Femur (tissue), 1 donor: ENCODE results near the gene ZBTB4.
"Not testable (repeated sequence)": the region's sequence is repeated elsewhere in the genome, so short reads cannot be mapped to it uniquely, and the experiment has no call there.

Experiments used
- DNase-seq: peaks from one replicate; pipeline ENCODE4 v3.0.0-alpha.2; 2017

Gene ZBTB4

DNA sequence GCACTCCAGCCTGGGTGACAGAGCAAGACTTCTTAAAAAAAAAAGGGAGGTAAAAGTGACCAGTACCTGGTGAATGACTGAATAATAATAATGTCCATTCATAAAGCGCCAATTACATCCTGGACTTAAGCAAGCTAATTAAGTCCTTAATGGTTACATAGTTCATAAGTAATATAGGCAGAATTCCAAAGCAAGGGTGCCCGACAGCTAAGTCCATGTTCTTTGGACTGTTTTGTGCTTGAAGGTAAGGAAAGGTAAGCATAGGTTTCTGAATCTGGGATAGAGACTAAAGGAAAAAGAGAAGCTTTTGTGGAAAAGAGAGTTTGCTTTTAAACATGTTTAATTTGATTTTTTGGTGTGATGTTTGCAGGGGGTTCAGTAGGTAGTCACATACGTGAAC lies 14.5 kb upstream of the ZBTB4 start:
- DNase-seq, result no peak

DNA sequence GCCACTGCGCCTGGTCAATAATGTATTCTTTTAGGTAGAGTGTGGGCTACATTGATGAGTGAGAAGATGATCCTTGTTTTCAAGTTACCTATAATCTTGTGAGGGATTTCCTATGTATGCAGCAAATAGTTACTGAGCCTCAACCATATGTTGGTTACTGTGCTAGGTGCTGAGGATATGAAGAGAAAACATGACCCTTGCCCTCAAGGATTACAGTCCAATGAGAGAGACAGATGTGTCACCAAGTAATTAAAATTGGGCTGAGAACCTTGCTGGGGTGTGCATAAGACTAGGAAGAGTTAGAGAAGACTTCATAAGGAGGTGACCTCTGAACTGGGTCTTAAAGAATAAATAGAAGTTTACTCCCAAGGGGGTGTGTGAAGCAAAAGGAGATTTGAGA lies 12.2 kb upstream of the ZBTB4 start:
- no peak for DNase-seq

DNA sequence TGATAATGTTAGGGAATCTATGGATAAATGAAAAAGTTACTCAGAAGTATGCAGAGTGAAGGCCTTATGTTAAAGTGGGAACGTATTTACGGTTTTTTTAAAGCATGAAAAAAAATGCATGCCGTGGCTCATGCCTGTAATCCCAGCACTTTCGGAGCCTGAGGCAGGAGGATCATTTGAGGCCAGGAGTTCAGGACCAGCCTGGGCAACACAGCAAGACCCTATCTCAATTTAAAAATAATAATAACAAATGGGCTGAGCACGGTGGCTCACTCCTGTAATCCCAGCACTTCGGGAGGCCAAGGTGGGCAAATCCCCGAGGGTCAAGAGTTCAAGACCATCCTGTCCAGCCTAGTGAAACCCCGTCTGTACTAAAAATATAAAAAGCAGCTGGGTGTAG lies 10.7 kb upstream of the ZBTB4 start:
- no peak for DNase-seq

DNA sequence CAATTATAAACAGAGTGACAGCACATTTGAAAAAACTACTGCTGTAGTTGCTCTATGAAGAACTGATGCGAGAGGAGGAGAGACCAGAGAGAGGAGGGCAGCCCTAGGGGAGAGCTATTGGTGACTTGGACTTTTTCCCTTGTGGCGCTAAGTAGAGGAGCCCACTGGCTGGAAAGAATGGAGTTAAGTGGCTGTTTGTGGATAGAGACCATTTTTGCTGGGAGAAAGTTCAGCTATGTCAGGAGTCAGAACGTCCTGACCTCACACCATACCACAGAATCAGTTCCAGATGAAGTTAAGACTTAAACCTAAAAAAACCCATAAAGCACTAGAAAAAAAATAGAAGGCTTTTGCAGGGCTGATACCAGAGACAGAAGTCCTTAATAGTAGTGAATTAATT lies 6.8 kb upstream of the ZBTB4 start:
- DNase-seq, result no peak

DNA sequence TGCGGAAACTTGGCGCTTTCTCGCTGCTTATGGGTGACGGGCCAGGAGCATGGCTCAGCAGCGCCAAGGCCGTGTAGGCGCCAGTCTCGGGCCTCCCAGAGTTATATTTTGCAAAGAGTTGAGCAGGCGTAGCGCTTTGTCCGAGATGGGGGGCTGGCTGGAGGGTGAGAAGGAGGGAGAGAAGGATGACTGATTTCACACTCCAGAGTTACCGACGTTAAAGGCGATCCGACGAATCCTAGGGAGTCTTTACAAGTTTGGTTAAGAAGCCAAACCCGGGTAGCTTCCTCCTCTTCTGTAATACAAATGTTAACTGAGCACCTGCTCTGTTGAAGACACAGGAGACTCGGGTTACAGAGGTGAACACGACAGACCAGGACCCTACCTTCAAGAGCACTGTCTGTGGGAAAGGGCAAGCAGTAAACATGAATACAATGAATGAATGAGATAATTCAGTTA lies 5.5 kb upstream of the ZBTB4 start:
- DNase-seq, result no peak

DNA sequence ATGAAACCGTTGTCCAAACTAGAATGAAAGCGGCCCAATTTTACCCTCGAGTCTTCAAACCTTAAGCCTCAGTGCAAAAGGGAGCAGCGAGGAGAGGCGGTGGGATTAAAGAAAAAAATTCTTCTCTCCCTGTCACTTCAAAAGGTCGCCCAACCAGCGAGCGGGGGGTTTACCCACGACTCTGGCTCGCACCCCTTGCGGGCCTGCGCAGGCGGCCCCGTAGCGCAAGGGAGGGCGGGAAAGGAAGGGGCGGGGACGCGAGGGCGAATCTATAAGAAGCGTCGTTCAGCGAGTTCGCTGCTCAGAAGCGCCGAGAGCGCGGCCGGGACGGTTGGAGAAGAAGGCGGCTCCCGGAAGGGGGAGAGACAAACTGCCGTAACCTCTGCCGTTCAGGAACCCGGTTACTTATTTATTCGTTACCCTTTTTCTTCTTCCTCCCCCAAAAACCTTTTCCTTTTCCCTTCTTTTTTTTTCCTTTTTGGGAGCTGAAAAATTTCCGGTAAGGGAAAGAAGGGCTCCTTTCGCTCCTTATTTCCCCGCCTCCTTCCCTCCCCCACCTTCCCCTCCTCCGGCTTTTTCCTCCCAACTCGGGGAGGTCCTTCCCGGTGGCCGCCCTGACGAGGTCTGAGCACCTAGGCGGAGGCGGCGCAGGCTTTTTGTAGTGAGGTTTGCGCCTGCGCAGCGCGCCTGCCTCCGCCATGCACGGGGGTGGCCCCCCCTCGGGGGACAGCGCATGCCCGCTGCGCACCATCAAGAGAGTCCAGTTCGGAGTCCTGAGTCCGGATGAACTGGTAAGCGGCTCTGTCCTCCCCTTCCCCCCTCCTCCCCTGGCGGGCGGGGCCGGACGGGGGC lies 4.9 kb upstream of the ZBTB4 start, which contains the start of gene POLR2A:
Gene POLR2A (plus strand): TSS at position 300 of the 852 bp plus-strand sequence.
- peak; percentile 99 for DNase-seq

DNA sequence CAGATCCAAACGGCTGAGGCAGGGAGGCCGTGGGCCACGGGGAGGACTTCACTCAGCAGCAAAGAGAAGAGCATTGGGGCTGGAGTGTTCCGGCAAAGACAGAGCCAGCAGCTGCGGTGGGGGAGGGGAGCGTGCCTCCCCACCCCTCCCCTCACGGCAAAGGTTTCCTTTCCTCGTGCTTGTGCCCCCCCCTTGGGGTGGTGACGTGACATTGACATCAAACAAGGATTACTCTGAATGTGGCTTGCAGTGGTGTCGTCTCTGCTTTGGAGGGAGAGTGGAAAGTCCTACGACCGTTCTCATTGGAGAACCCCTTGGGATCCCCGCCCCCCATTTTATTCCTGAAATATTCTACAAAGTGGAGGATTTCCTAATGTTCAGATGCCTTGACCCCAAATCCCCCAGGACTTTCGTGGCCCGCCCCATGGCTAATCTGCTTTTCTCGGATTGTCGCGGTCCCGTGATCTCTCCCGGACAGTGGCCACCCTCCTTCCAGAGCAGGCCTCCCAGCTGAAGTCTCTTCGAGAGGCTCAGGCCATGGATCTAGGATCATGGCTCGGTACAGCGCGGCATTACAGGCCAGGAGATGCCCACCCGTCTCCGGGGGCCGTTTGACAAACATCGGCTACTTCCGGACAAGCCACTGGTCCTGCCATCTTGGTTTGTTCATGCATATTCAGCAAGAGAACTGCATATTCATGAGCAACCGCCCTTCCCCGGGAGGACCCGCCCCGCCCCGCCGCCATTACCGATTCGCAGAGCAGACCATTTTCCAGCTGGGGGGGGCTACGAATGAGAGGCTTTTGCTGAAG lies 4.0 kb upstream of the ZBTB4 start:
- DNase-seq, result peak; percentile 96

DNA sequence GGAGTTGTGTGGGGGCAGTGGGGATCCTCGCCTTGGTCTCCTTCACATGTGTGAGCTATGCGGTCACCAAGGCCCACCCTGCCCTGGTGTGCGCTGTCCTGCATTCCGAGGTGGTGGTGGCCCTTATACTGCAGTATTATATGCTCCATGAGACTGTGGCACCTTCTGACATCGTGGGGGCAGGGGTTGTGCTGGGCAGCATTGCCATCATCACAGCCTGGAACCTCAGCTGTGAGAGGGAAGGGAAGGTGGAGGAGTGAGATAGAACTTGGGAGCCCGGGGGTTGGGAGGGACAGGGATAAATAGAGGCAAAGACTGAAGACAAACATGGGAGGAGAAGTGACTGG lies 3.3 kb upstream of the ZBTB4 start:
- not testable (repeated sequence) for DNase-seq

DNA sequence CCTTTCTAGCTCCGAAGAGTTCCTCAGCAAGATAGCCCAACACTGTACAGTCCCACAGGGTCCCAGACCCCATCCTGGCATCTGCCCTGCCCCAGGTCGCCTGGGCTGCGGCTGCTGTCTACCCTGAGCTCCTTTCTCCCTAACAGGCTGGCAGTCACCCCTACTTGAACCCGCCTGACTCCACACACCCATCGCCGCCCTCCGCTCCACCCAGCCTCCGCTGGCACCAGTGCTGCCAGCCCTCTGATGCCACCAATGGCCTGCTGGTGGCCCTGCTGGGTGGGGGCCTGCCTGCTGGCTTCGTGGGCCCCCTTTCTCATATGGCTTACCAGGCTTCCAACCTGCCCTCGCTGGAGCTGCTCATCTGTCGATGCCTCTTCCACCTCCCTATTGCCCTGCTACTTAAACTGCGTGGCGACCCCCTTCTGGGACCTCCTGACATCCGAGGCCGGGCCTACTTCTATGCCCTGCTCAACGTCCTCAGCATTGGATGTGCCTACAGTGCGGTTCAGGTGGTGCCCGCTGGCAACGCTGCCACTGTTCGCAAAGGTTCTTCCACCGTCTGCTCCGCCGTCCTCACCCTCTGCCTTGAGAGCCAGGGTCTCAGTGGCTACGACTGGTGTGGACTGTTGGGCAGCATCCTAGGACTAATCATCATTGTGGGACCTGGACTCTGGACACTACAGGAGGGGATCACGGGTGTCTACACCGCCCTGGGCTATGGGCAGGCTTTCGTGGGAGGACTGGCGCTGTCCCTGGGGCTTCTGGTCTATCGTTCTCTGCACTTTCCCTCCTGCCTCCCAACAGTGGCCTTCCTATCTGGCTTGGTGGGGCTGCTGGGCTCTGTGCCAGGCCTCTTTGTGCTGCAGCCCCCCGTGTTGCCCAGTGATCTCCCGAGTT lies 2.7 kb upstream of the ZBTB4 start:
- not testable (repeated sequence) for DNase-seq

DNA sequence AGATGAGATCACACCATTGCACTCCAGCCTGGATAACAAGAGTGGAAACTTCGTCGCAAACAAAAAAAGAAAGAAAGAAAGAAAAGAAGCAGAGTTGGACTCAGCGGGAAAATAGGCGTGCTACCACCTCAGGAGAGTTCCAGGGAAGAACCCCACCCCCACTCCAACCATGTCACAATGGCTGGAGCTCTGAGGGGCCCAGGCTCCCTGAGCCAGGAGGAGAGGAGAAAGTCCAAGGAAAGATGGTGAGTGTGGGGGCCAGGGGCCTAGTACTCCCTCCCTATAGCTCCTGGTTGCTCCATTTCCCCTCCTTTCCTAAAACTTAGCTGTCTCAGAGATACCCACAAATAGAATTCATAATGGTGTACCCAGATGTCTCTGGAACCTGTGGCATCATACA lies 1.8 kb upstream of the ZBTB4 start, which contains the start of gene SLC35G6:
Gene SLC35G6 (plus strand): TSS at position 172 of the 400 bp plus-strand sequence. CDS start 71 bp downstream, at position 243.
- not testable (repeated sequence) for DNase-seq

DNA sequence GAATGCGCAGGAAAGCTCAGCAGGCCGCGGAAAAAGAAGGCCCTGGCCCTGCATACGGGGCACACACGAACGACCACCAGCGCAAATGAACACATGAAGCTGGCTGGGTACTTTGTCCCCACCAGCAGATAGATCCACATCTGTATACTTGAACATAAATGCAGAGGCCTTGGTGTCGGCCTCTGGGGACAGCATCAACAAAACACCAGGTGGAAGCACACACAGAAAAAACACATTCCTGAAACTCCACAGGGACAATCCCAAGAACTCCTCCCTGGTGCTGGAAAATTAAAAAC lies 606 bp upstream of the ZBTB4 start:
- DNase-seq, result no peak

DNA sequence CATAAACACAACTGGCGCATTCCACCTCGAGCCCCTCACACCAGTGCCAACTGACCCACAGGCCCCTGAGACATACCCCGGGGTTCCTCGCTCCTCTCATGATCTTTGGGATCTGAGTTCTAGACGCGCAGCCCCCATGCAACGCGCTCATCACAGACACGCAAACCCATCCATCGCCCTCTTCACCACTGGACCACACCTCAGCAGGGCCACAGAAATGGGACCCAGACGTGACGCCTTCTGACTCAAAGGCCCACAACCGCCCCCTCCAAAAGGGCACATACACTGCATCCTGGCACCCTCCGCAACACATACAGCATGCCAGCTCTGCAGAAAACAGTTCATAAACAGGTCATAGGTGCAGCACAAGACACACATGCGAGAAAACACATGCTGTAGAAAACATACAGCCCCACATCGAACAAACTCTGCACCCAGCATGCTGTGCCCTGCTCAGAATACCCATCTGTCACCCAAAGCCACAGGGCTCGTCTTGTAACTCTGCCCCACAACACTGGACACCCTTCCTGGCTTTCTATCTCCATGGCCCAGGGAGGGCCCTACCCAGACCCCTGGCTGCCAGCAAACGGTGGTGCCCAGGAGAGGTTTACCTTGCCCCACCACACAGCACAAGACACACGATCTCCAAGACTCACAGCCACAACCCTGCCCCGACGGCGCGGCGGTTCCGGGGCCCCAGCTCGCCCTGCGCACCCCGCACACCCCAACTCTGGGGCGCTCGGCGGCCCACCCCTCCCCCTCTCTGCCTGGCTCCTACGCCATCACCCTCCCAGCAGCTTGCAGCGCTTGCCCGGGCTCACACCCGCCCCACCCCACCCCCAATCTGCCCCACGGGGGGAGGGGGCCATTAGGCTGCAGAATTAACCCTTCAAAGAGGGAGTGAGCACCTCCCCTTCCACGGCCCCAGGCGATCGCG lies 887 bp downstream of the ZBTB4 start:
- DNase-seq, result peak; percentile 75

DNA sequence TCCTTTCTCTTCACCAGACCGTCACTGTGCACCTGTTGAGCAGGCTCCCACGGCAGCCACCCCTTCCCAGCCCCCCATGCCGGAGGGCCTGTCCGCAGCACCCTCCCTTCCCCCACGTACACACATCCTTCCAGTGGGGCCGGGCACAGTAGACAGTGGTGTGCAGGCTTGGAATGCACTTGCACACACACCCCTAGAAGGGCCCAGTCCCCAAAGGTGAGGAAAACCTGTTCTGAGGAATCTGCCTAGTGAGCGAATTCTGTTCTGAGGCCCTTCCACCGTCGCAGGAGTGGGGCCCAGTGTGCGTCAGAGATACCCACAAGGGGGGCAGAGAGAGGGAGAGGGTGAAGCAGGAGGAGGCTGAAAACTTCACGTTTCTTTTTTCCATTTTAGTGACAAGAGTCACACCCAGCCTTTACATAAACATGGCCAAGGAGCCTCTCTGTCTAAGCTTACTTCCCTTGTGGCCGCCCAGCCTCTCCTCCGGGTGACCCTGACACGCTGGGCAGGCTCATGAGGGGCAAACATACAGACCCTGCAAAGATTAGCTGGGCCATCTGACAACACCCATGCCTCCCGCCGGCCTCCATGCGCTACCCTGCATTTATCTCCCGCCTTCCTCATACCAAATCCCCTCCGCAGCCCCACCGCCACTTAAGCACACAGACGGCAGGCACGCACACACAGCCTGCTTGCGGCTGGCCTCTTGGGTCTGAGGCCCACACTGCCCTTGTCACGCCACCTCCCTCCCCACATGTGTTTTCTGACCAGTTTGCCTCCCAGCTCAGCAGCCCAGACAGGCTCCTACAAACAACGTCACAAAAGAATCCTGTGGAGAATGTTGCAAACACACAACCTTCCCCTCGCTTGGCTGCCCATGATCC lies 1.8 kb downstream of the ZBTB4 start:
- peak; percentile 74 for DNase-seq

DNA sequence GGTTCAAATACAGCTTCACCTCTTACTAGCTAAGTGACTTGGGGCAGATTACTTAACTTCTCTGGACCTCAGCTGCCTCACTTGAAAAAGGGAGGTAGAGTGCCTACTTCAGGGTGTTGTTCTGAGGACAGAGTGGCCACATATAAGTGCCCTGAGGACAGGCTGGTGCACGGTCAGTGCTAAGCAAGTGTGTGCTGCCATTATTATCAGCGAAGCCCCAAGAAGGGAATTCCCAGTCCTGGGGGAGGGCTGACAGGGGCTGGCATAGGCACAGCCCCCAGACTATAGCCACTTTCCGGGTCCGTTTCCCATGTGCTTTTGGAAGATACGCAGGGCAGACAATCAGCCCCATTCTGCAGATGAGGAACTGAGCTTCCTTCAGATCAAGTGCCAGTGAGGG lies 2.5 kb downstream of the ZBTB4 start:
- no peak for DNase-seq

DNA sequence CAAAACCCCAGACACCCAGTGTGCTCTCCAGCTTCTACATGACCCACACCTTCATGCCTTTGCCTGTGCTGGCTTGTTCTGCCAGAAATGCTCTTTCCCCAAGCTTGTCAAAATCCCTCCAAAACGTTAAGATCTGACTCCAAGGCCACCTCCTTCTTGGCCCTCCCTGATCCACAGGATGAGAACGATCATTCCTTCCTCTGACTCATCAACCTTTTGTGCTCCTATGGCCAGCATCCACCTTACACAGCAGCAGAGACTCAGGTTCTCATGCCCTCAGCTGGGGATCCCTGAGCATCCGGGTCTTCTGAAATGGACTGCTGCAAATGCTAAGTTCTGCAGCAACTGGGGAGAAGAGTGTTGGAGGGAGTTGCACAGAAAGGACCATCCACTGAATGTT lies 2.9 kb downstream of the ZBTB4 start:
- DNase-seq, result no peak

DNA sequence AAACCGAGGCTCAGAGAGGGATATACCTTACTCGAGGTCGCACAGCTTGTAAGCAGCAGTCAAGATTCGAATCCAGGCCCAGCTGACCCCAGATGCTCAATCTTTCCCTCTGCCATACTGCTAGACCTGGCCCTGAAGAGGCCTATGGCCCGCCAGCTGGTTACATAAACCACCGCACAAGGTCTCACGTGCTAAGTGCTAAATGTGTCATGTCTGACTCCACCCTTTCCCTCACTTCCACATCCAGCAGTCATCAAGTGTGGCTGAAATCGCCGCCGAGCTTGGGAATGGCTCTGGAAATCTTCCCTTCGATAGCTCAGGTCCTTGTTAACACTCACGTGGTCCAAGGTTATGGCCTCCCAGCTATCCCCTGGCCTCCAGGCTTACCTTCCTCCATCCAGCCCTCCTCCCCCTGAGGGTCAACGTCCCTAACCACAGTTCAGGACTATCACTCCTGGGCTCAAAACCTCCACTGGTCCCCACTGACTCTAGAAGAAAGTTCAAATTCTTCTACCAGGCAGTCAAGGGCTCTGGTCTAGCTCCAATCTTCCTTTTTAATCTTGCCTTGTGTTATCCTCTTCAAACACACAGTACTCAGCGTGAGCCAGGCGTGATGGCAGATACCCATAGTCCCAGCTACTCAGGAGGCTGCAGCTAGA lies 3.5 kb downstream of the ZBTB4 start:
- peak; percentile 56 for DNase-seq

DNA sequence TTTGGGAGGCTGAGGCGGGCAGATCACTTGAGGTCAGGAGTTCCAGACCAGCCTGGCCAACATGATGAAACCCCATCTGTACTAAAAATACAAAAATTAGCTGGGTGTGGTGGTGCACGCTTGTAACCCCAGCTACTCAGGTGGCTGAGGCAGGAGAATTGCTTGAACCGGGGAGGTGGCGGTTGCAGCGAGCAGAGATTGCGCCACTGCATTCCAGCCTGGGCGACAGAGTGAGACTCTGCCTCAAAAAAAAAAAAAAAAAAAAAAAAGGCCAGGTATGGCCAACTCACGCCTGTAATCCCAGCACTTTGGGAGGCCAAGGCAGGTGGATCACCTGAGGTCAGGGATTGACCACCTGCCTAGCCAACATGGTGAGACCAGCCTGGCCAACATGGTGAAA lies 4.7 kb downstream of the ZBTB4 start:
- not testable (repeated sequence) for DNase-seq

DNA sequence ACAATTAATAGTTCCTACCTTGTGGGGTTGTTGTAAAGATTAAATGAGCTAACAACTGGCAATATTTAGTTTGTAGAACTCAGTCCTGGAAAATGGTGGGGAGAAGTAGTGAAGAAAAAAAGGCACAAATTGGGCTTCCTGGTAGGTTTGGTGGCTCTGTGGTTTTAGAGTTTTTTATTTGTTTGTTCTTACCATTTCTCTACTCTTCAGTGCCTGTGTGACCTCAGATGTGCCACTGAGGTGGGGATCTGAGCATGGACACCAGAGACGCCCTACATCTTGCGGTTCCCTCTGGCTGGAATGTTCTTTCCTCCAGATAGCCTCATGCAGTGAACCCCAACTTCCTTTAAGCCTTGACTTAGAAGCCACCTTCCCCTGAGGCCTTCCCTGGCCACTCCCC lies 7.7 kb downstream of the ZBTB4 start:
- no peak for DNase-seq

DNA sequence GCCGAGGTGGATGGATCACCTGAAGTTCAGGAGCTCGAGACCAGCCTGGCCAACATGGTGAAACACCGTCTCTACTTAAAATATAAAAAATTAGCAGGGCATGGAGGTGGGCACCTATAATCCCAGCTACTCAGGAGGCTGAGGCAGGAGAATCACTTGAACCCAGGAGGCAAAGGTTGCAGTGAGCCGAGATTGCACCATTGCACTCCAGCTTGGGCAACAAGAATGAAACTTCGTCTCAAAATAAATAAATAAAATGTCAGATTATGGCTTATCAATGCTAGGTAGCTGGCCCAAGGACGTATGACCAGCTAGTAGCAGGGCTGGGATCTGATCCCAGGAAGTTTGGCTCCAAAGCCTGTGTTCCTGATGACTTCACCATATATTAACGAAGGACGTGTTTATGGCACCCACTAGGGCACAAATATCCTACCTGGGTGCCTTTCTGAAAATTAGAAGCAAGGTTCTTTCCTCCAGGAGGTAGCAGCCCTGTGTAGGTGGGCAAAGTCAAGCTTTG lies 8.9 kb downstream of the ZBTB4 start:
- not testable (repeated sequence) for DNase-seq

DNA sequence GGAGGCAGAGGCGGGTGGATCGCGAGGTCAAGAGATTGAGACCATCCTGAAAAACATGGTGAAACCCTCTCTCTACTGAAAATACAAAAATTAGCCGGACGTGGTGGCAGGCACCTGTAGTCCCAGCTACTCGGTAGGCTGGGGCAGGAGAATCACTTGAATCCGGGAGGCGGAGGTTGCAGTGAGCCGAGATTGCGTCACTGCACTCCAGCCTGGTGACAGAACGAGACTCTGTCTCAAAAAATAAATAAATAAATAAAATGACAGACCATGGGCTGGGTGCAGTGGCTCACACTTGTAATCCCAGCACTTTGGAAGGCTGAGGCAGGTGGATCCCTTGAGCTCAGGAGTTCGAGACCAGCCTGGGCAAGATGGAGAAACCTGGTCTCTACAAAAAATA lies 9.6 kb downstream of the ZBTB4 start:
- DNase-seq, result not testable (repeated sequence)
